Stimulated activated CD4-positive, alpha-beta T cell treated with anti-CD3 and anti-CD28 coated beads, Interleukin-15, amount 100 ng/mL, for 24 hours (primary cell): ENCODE measurements around the gene MNT.

ENCODE experiments used
- DNase-seq: peaks from one replicate; pipeline ENCODE4 v3.0.0-alpha.2; 2020

The MNT gene

DNA sequence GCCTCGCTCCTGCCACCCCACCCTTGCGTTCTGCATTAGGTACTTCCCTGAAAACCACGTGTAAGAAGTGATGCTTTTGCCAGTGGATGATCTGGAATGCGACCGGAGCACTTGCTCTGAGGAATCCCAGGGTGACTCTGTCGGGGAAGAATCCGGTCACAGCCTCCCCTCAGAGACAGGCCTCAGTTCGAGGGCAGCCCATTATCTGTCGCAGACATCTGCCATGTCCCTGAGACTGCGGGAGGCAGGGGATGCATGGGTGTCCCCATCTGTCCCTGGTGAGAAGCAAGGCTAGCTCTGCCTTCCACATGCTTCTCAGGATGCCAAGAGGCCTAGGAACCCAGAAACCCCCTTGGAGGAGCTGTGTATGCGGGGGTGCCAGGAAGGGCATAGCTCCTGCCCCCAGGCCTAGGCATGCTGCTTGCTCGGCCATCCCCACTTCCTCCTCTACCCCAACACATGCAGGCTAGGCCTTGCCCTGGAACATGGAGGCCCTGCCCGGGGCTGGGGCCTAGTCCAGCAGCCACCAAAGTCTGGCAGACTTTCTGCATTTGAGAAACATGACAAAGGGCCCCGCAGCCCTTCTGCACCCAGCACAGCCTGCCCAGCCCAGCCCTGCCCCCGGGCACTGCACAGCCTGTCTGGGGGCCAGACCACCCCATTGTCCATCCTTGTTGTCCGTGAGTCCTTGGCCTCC is 20.5 kb downstream of the MNT start:
- DNase-seq = no peak

GRCh38 chr17:2379489-2380225 is 21.2 kb downstream of the MNT start:
- DNase-seq = no peak

GRCh38 chr17:2378905-2379304 is 22.0 kb downstream of the MNT start:
- no peak for DNase-seq

DNA sequence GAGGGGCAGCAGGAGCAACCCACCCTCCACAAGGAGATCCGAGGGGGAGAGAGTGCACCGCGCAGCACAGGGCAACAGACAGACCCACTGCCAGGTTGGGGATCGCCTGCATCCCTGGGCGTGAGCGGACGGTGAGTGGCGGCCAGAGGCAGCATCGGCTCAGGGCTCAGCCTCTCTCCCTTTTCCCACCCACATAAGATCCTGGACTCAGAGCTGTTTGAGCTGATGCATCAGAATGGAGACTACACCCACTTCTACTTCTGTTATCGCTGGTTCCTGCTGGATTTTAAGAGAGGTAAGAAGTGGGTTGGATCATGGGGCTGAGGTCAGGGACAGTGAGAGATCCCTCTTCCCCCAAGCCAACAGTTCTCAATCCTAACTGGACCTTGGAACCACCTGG is 23.2 kb downstream of the MNT start:
- DNase-seq = no peak

DNA sequence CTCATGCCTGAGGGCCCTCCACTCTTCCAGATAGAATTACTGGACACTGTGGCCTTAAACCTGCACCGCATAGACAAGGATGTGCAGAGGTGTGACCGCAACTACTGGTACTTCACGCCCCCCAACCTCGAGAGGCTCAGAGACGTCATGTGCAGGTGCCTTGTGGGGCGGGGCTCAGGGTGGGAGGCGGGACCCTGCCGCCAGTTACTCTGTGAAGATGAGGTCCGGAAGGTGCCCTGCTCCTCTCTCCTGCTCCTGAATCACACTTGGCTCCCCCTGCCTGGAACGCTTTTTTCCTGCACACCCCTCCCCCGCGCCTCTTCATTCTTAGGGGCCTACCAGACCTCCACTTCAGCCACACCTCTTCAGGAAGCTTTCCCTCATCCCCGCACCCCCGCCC is 24.8 kb downstream of the MNT start:
- DNase-seq = no peak

DNA sequence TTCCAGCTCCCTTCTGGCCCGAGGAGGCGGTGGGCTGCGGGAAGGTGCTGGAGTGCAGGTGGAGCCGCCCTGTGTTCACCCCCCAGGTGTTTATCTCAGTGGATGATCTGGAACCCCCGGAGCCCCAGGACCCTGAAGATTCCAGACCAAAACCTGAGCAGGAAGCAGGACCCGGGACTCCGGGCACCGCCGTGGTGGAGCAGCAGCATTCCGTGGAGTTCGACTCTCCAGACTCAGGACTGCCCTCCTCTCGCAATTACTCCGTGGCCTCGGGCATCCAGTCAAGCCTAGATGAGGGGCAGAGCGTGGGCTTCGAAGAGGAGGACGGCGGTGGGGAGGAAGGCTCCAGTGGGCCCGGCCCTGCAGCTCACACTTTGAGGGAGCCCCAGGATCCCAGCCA is 25.5 kb downstream of the MNT start:
- no peak for DNase-seq

- no peak for DNase-seq
Measured at GRCh38 chr17:2374549-2375285, 26.1 kb downstream of the MNT start.

- no peak for DNase-seq
Measured at GRCh38 chr17:2373179-2373578, 27.7 kb downstream of the MNT start.

DNA sequence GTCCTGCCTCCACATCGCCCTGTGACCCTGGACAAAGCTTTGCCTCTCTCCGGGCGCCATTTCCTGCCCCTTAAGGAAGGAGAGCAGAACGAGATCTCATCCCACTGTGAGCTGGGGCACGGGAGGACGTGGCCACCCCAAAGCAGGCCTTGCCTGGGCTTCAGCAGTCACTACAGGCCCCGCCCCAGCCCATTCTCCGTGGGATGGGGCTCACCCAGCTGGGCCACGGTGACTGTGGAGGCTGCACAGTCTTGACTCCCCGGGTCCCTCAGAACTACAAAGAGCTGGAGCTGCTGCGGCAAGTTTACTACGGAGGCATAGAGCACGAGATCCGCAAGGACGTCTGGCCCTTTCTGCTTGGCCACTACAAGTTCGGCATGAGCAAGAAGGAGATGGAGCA is 28.2 kb downstream of the MNT start:
- no peak for DNase-seq

- no peak for DNase-seq
Measured at GRCh38 chr17:2372180-2372579, 28.7 kb downstream of the MNT start.

DNA sequence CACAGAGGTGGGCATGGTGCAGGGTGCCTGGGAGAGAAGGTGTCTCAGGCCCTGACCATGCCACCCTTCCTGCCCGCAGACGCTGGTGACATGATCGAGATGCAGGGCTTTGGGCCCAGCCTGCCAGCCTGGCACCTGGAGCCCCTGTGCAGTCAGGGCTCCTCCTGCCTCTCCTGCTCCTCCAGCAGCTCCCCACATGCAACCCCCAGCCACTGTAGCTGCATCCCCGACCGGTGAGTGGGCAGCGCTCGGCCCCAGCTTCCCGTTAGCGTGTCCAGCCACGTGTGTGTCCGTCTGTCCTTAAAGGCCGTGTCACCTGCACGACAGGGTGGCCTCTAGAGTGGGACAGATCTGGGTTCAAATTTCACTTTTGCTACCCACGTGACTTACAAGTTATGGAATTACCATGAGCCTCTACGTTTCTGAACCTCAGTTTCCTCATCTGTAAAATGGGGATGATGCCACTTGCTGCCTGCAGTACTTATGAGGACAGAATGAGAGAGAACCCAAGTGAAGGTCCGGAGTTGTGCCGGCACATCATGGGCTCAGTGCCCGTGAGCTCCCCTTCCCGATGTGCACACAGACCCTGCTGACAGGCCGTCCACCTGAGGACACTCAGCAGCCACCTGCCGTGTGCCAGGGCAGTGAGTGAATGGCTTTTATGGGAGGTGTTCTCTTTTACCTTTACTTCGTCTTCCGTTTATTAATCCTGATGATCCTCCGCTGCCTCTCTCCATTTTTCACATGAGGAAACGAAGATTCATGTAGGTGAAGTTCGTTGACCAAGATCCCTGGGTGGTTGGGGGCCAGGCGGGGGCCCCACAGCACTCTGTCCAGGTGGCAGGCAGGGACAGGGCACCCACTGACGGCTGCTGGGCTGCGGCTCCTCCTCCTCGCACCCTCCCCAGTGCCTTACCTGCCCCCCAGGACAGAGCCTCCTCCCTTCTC is 29.4 kb downstream of the MNT start:
- no peak for DNase-seq

DNA sequence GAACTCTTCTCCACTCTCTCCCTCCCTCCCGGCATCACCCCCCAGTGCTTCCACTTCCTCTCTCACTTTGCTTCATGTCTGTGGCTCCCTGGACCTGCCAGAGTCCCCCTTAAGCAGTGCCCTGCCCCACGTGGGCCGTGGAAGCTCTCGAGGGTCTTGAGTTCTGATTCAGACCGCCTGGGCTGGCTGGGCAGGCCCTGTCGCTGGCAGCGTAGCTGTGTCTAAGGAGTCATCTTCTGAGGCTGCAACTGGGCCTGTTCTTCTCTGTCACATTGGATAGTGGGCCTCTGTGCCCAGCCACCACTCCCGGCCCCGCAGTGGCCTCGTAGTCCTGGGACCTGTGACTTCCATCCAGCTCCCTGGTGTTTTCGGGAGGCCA is 30.7 kb downstream of the MNT start:
- DNase-seq = no peak

DNA sequence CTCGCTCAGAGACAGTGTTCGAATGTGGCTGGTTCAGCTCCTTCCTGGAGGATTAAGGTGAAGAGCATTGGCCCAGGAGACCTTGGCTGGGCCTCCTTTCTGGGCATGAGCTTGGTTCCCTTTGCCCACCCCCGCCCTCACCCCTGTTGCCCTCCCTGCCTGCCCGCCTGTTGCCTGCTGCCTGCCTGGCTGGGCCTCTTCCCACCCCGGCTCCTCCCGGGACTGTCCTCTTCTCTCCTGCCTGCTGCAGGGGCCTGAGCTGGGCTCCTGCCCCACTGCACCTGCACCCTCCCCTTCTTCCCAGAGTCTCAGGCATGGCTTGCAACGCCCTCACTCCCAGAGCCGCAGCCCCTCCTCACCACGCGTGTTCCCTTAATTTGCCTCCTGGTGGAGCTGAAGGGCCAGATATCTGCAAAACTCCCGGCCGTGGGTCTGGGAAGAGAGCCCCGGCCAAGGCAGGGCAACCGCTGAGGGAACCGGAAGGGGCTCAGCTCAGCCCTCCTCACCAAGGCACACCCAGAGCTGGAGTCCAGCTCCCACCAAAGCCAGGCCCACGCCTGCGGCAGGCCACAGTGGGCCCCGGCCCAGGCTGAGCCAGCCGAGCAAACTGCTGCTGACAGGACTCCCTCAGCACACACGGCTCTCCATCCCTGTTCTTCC is 31.2 kb downstream of the MNT start:
- no peak for DNase-seq

DNA sequence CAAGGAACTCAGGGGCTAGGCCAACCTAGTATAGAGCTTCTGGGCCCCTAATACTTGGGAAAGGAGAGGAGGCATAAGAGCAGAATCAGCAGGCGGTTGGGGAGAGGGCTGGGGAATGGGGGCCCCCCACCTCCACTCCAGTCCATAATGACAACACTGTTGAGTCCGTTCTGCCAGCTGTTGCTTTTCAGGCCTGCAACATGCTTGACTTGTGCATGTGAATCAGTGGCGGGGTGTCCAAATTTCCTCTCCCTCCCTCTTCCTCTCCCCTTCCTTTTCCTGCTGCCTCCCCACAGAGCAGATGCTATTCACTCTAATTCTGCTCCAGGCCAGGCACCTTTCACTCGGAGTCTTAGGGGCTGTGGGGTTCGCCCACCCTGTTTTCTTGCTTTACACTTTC is 31.8 kb downstream of the MNT start:
- DNase-seq = no peak

DNA sequence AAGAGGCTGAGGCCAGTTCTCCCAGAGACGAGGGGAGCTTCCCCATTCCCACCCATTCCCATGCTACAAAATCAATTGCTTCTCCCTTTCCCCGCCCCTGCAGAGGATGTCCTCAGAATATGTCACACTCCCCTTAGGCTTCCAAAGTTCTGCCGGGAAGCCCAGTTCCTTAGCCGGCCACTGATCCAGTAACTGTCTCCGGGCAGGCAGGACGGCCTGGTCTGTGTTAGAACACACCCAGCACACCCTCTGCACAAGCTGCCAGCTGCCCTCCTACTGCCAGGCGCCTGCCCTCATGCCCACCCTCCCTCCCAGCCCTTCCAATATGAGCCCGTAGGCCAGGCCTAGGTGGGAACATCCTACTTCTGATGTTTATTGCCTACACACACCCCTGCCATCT is 32.5 kb downstream of the MNT start:
- no peak for DNase-seq

- DNase-seq = no peak
Measured at GRCh38 chr17:2366747-2367494, 33.9 kb downstream of the MNT start.

DNA sequence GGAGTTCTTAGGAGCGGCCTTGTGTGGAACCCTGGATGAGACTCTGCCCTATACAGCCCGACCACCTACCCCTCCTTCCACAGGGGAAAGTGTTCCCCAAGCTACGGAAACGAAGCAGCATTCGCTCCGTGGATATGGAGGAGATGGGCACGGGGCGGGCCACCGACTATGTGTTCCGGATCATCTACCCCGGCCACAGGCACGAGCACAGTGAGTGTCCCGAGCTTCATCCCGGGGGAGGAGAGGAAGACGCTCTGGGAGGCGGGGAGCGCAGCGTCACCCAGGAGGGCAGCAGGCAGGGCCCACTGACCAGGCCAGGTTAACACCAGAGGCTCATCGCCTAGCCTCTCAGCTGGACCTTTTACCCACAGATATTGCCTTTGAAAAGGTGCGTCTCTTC is 35.7 kb downstream of the MNT start:
- no peak for DNase-seq

DNA sequence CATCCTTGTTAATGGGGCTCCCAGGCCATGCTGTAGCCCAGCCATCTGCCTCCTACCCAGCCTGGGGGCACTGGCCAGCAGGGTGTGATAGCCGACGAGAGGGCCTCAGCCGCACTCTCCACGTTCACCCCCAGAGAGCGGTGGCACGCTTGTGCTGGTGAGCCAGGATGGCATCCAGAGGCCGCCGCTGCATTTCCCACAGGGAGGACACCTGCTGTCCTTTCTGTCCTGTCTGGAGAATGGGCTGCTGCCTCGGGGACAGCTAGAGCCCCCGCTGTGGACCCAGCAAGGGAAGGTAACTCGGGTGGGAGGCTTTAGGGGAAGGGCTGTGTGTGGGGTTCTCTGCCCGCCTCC is 36.1 kb downstream of the MNT start:
- no peak for DNase-seq

GRCh38 chr17:2363851-2364762 is 36.8 kb downstream of the MNT start:
- no peak for DNase-seq

DNA sequence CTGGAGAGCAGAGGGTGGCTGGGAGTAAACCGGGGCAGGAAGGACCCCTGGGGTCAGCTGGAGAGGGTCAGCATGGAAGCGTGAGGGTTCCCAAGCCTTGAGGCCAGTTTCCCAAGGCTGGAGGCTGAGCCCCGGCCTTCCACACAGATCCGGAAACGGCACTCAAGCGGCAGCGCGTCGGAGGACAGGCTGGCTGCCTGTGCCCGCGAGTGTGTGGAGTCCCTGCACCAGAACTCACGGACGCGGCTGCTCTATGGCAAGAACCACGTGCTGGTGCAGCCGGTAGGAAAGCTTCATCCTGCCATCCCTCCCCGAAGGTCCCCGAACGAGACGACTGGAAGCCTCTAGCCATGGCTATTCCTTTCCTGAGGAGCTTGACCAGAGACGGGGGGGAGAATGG is 37.5 kb downstream of the MNT start:
- no peak for DNase-seq

- no peak for DNase-seq
Measured at GRCh38 chr17:2362881-2363280, 38.0 kb downstream of the MNT start.
